Measurements from ENCODE around the gene CCDC182. TPM values are rescaled to one million over a fixed set of nuclear protein-coding genes. Genes with fewer than 3 reads are reported as not detected.

The CCDC182 gene
- total and polyA plus RNA-seq, 9 of the 15 experiments (the other 6 are each of a cell fraction or from before 2014, with no cell fraction given): not detected

DNA sequence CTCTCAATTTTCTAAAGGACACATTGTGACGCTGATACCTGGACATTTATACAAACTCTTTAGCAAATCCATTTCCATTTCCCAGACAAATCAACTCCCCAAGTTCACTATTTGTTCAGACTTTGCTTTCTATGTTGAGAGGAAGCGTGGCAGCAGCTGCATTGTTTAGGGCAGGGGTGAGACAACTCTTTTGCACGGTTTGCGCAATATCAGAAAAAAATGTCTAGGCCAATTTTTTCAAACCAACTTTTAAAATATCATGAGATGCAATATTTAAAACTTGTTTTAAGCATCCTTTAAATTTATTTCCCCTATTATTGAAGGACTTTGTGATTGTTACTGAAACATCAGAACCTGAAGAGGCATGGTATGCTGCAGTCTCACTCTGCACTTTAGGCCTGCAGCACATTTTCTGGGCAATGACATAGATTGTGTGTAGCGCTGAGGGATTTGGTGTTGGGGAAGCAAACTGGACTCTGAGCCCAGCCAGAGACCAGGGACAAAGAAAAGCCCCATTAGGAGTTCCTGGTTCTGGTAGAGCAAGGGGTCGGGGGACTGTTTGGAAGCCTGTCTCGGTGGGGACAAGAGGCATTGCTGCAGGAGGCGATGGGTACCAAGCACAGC lies 6.4 kb upstream of the CCDC182 start:
- ChIA-PET POLR2A (interaction anchor here (0.7 to 1.3 kb wide), 3 partner anchors 11 to 774 kb away, joined by 3 to 4 read pairs (median 3); no protein-coding TSS in a partner anchor), CTCF (ENCODE audit: low intra/inter-chr PET ratio) (interaction anchor here (0.6 kb wide), 1 partner anchor 23 kb away, joined by 3 read pairs; no protein-coding TSS in a partner anchor)
- peaks cover 5% of the 10 kb centered on the region; the same call in 1 of the 2 replicates for H4K20me1 ChIP-seq (replicated peaks; ENCODE audit: control insufficient read depth, insufficient read depth, low read length)
- no peaks in the 10 kb centered on the region for H3K9me1 ChIP-seq (ENCODE audit: control insufficient read depth, insufficient read depth, low read length)
- H3K9ac ChIP-seq (ENCODE audit: insufficient read depth in 1 of 2, low read depth in 2 of 2, low read length in 2 of 2): no peak overlapping the region
- H3K79me2 ChIP-seq (ENCODE audit: control insufficient read depth, insufficient read depth, low read length): no peaks in the 10 kb centered on the region
- no peak overlapping the region for H3K4me3 ChIP-seq
- no peak overlapping the region for H3K27ac ChIP-seq (ENCODE audit: extremely low read depth, low read depth, low read length)
- BruUV-seq (replicated peaks): no TSS peak
- no peaks in the 10 kb centered on the region for H3K36me3 ChIP-seq (ENCODE audit: control insufficient read depth, insufficient read depth, low read length)
- FAIRE-seq: no peak
- no peak overlapping the region for H3K4me2 ChIP-seq (ENCODE audit: insufficient read depth, low read length)
- in situ Hi-C loops (cut with MboI) (no loop called here), intact Hi-C loops (cut with micrococcal nuclease) (no loop called here)
- no peaks in the 10 kb centered on the region for H3K4me1 ChIP-seq (replicated peaks in 1 of 2; ENCODE audit: control insufficient read depth in 2 of 2, insufficient read depth in 2 of 2, low read length in 2 of 2)
- no peak for ATAC-seq
- DNase-seq (ENCODE audit: extremely low read depth in 1 of 4, low spot score in 3 of 4): no peak
- no peaks in the 10 kb centered on the region for H3K9me3 ChIP-seq (replicated peaks; ENCODE audit: control insufficient read depth, insufficient read depth, low read depth, low read length)
- peaks cover 22 to 44% of the 10 kb centered on the region in 2 experiments; a peak in 4 of 5 replicates for H3K27me3 ChIP-seq (ENCODE audit: control insufficient read depth in 2 of 2, insufficient read depth in 2 of 2, low read length in 2 of 2)
- 7% methylated on average over 8 of the region's 8 CpGs for WGBS (ENCODE audit: insufficient coverage, low coverage, missing lambda C conversion rate)
- TF ChIP-seq ELF1 (tag; IDR thresholded peaks at IDR 0.05) (no peak), CEBPB (tag; IDR thresholded peaks at IDR 0.05) (peak; percentile 75), CAMTA2 (CRISPR knock-in tag; conservative IDR thresholded peaks at IDR 0.05) (no peak), CEBPG (CRISPR knock-in tag; IDR thresholded peaks at IDR 0.05) (no peak), CEBPG (tag; conservative IDR thresholded peaks at IDR 0.05 in 1 of 2, IDR thresholded peaks at IDR 0.05 in 1 of 2) (peak; percentile 59 to 80), PHF8 (IDR thresholded peaks at IDR 0.05; ENCODE audit: borderline replicate concordance, low read length) (no peak)
- TF ChIP-seq, protein P1, sequence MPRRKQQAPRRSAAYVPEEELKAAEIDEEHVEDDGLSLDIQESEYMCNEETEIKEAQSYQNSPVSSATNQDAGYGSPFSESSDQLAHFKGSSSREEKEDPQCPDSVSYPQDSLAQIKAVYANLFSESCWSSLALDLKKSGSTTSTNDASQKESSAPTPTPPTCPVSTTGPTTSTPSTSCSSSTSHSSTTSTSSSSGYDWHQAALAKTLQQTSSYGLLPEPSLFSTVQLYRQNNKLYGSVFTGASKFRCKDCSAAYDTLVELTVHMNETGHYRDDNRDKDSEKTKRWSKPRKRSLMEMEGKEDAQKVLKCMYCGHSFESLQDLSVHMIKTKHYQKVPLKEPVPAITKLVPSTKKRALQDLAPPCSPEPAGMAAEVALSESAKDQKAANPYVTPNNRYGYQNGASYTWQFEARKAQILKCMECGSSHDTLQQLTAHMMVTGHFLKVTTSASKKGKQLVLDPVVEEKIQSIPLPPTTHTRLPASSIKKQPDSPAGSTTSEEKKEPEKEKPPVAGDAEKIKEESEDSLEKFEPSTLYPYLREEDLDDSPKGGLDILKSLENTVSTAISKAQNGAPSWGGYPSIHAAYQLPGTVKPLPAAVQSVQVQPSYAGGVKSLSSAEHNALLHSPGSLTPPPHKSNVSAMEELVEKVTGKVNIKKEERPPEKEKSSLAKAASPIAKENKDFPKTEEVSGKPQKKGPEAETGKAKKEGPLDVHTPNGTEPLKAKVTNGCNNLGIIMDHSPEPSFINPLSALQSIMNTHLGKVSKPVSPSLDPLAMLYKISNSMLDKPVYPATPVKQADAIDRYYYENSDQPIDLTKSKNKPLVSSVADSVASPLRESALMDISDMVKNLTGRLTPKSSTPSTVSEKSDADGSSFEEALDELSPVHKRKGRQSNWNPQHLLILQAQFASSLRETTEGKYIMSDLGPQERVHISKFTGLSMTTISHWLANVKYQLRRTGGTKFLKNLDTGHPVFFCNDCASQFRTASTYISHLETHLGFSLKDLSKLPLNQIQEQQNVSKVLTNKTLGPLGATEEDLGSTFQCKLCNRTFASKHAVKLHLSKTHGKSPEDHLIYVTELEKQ (CRISPR knock-in tag; IDR thresholded peaks at IDR 0.05): no peak
- H2AFZ ChIP-seq (ENCODE audit: low read depth, low read length): no peak overlapping the region
